MM.1S (cell line): ENCODE results near the gene SEC63.

Source experiments
- DNase-seq: peaks from one replicate; pipeline ENCODE4 v3.0.0-alpha.2; 2015
- H2AFZ ChIP-seq: fragments of 300-600 bp; sonication (generic); 2 replicates; pipeline ENCODE4 v1.6.0; 2016; ENCODE audit warnings: antibody characterized with exemption, low read length
- H3F3A ChIP-seq: fragments of 300-600 bp; sonication (generic); 2 replicates; pipeline ENCODE4 v1.6.1; 2016; ENCODE audit warnings: mild to moderate bottlenecking, antibody characterized with exemption, low read length, moderate library complexity, mixed read lengths; ENCODE audit not compliant: insufficient read depth
- H3K27ac ChIP-seq: fragments of 300-600 bp; sonication (generic); 2 replicates; pipeline ENCODE4 v1.5.1; 2016; ENCODE audit warnings: mild to moderate bottlenecking, low read length
- H3K27me3 ChIP-seq: fragments of 300-600 bp; sonication (generic); replicated peaks from 2 replicates; pipeline ENCODE4 v1.6.0; 2016; ENCODE audit warnings: low read length; ENCODE audit not compliant: insufficient read depth
- H3K36me3 ChIP-seq: fragments of 300-600 bp; sonication (generic); replicated peaks from 2 replicates; pipeline ENCODE4 v1.6.1; 2016; ENCODE audit warnings: mild to moderate bottlenecking, low read length, mixed read lengths; ENCODE audit not compliant: insufficient read depth
- H3K4me1 ChIP-seq: fragments of 300-600 bp; sonication (generic); 2 replicates; pipeline ENCODE4 v1.6.1; 2016; ENCODE audit warnings: low read length, mixed read lengths
- H3K4me2 ChIP-seq: fragments of 300-600 bp; sonication (generic); 2 replicates; pipeline ENCODE4 v1.6.0; 2016; ENCODE audit warnings: low read depth, low read length
- H3K4me3 ChIP-seq: fragments of 300-600 bp; sonication (generic); 2 replicates; pipeline ENCODE4 v1.5.1; 2016; ENCODE audit warnings: low read length, mixed read lengths
- H3K79me2 ChIP-seq: fragments of 300-600 bp; sonication (generic); 2 replicates; pipeline ENCODE4 v1.6.1; 2016; ENCODE audit warnings: mixed run types, low read length, mixed read lengths
- H3K9ac ChIP-seq: fragments of 300-600 bp; sonication (generic); 2 replicates; pipeline ENCODE4 v1.6.1; 2016; ENCODE audit warnings: low read length, mixed read lengths
- H3K9me2 ChIP-seq: fragments of 300-600 bp; sonication (generic); replicated peaks from 2 replicates; pipeline ENCODE4 v1.6.1; 2016; ENCODE audit warnings: mild to moderate bottlenecking, low read length, mixed read lengths; ENCODE audit not compliant: insufficient read depth
- H3K9me3 ChIP-seq: fragments of 300-600 bp; sonication (generic); replicated peaks from 2 replicates; pipeline ENCODE4 v1.6.1; 2016; ENCODE audit warnings: mild to moderate bottlenecking, low read length, mixed read lengths; ENCODE audit not compliant: insufficient read depth
- H4K20me1 ChIP-seq: fragments of 300-600 bp; sonication (generic); 2 replicates; pipeline ENCODE4 v1.6.1; 2016; ENCODE audit warnings: mild to moderate bottlenecking, low read length, moderate library complexity, mixed read lengths; ENCODE audit not compliant: insufficient read depth
- CTCF ChIP-seq: fragments of 300-600 bp; sonication (generic); IDR thresholded peaks from 2 replicates; pipeline ENCODE4 v1.5.1; 2016; ENCODE audit warnings: antibody characterized with exemption, low read length, mixed read lengths
- EZH2 ChIP-seq: fragments of 300-600 bp; sonication (generic); optimal IDR thresholded peaks from 2 replicates; pipeline ENCODE3; 2017; ENCODE audit warnings: low read depth, mild to moderate bottlenecking, antibody characterized with exemption, low read length, mixed read lengths
- EZH2phosphoT487 ChIP-seq: fragments of 300-600 bp; sonication (generic); IDR thresholded peaks from 2 replicates; pipeline ENCODE4 v1.6.1; 2018; ENCODE audit warnings: antibody characterized with exemption, low read length

Gene SEC63

GRCh38 chr6:107868867-107869611, 89.0 kb downstream of the SEC63 start:
- DNase-seq: no peak
- Histone ChIP-seq H3K9me2 (no peaks in the 10 kb centered on the region), H3K27ac (no peak overlapping the region), H2AFZ (no peak overlapping the region), H3F3A (peaks cover 15% of the 10 kb centered on the region; the same call in 1 of the 2 replicates), H3K4me2 (peak overlapping the region; percentile 17; the same call in 1 of the 2 replicates), H3K9me3 (no peaks in the 10 kb centered on the region), H3K36me3 (no peaks in the 10 kb centered on the region; the same call in 1 of the 2 replicates), H3K27me3 (no peaks in the 10 kb centered on the region), H4K20me1 (no peaks in the 10 kb centered on the region), H3K4me3 (no peak overlapping the region), H3K79me2 (peaks cover 9% of the 10 kb centered on the region; the same call in 1 of the 2 replicates), H3K9ac (no peak overlapping the region), H3K4me1 (peaks cover 48% of the 10 kb centered on the region)
- TF ChIP-seq CTCF (no peak), EZH2 (no peak), EZH2phosphoT487 (no peak)

- 0 out of 2 replicates have a peak, but pooled peaks cover 6% of the 10 kb centered on the region for H3F3A ChIP-seq
- no peaks in the 10 kb centered on the region; the same call in 1 of the 2 replicates for H3K36me3 ChIP-seq
- no peak overlapping the region for H3K27ac ChIP-seq
- no peak overlapping the region for H3K4me3 ChIP-seq
- no peaks in the 10 kb centered on the region for H3K9me2 ChIP-seq
- no peak for TF ChIP-seq EZH2phosphoT487
- peak; percentile 2; the same call in 1 of the 2 replicates for TF ChIP-seq CTCF
- no peak for TF ChIP-seq EZH2
- DNase-seq: no peak
- H3K79me2 ChIP-seq: peaks cover 6% of the 10 kb centered on the region; the same call in 1 of the 2 replicates
- H3K9me3 ChIP-seq: no peaks in the 10 kb centered on the region
- no peaks in the 10 kb centered on the region for H3K27me3 ChIP-seq
- H3K9ac ChIP-seq: no peak overlapping the region
- H3K4me2 ChIP-seq: no peak overlapping the region
- no peak overlapping the region for H2AFZ ChIP-seq
- no peaks in the 10 kb centered on the region for H4K20me1 ChIP-seq
- H3K4me1 ChIP-seq: peaks cover 33% of the 10 kb centered on the region
These were observed 90.7 kb downstream of the SEC63 start for GRCh38 chr6:107867302-107867615.

- no peaks in the 10 kb centered on the region for H3K9me2 ChIP-seq
- no peak overlapping the region for H3K27ac ChIP-seq
- no peak overlapping the region for H3K4me2 ChIP-seq
- H4K20me1 ChIP-seq: no peaks in the 10 kb centered on the region
- TF ChIP-seq CTCF (peak; percentile 57), EZH2phosphoT487 (no peak)
- H2AFZ ChIP-seq: no peak overlapping the region
- peak; percentile 47 for DNase-seq
- 0 out of 2 replicates have a peak, but pooled peaks cover 2% of the 10 kb centered on the region for H3F3A ChIP-seq
- H3K79me2 ChIP-seq: peaks cover 6% of the 10 kb centered on the region; the same call in 1 of the 2 replicates
- H3K27me3 ChIP-seq: no peaks in the 10 kb centered on the region
- H3K9me3 ChIP-seq: no peaks in the 10 kb centered on the region
- no peak overlapping the region for H3K9ac ChIP-seq
- H3K4me3 ChIP-seq: no peak overlapping the region
- H3K36me3 ChIP-seq: no peaks in the 10 kb centered on the region; the same call in 1 of the 2 replicates
- H3K4me1 ChIP-seq: peaks cover 30% of the 10 kb centered on the region
These were observed 91.3 kb downstream of the SEC63 start for GRCh38 chr6:107866606-107867301.
